ENCODE measurements around the gene TMEM187.

Gene TMEM187

DNA sequence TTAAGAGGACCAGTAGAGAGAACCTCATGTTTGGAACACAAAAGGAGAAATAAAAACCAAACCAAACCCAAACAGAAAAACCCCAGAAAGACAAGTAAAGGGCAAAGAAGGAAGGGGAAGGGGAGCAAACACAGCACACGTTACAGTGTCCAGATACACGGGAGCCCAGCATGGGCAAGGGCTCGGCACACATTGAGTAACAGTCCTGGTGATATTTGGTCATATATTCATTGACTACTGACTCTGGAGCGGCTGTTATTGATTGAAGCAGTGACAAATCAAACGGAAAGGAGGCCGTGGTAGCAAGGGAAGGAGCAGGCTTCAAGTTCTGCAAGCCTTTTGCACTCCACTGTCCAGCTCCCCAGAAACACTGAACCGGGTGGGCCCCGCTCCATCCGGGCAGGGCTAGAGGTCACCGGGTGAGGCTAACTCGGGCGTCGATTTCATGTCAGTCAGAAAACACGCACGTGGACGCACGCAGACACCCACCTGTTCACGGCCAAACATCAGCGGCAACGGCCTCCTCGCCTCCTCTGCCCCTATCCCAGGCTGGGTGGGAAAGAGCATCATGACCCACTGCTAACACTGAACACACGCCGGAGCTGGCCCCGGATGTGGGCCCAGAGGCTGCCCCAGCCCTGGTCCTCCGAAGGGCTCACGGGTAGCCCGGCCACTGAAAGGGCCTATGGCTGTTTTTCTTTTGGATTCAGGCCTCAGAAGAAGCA is 50.9 kb downstream of the TMEM187 start:
- DNase-seq, result no peak

DNA sequence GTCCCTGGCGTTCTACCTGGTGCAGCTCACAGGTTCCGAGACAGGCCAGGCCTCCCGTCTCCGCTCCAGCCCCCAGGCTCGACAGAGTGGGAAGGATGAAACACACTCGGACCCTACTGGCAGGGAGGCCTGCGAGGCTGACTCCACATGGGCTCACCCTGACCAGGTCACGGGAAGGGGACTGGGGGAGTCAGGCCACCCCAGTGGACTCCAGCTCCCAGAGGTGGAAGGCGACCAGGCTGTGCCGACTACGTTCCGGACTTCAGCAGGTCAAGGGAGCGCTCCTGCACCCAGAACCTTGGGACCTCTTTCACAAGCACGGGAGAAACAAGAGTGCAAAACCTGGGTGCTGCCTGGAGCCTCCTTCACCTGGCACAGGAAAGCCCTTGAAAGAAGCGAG is 51.7 kb downstream of the TMEM187 start:
- no peak for DNase-seq

DNA sequence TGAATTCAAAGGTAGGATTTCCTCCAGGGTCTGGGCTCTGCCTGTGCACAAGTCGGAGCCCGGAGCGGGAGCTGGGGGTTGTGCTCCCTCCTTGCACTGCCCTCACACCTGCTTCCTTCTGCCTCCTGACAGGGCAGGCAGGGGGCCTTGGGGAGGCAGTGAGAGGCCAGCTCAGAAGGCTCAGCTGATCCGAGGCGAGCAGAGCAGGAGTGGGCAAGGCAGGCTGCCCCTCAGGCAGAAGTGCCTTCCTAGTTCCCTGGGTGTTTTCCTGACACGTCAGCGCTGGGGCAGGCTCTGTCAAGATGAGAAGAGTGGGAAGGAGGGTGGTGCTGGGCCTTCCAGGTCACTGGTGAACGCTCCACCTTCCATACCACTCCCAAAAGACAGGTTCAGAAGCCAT is 52.7 kb downstream of the TMEM187 start:
- DNase-seq, result no peak

DNA sequence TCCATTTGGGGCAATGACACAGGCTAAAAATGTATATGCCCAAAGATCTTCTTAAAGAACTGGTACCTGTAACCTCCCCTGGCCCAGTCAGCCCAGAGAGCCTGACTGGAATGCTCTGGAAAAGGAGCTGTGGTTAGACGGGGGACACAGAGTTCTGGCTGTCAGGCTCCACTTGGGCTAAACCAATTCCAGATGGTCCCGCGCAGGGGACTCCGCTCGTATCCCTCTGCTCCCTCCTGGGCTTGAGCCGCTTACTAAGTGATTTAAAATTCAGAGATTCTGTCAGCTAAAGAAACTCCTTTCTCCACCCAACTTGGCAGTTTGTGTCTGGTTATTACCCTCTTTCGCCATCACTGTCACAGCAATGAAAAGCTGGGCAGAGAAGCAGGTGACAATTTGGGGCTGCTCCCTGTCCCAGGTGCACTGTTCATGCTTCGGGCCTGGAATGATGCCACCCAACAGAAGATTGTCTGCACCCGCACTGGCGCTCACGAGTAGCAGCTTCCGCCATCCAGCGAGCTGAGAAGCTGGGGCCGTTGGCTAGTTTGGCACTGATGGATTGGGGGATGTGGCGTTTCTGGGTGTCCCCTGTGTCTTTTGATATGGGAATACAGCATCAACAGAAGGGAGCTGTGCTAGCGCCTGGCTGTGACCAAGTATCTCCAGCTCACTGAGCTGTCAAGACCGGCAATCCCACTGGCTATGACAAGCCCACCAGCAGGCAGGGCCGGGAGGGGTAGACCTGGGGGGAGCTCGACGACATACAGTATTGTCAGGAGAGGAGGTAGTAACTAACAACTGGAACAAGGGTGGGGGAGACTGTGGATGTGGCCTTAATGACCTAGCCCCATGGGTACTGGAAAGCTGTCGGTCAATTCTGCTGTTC is 53.8 kb downstream of the TMEM187 start:
- DNase-seq, result no peak

DNA sequence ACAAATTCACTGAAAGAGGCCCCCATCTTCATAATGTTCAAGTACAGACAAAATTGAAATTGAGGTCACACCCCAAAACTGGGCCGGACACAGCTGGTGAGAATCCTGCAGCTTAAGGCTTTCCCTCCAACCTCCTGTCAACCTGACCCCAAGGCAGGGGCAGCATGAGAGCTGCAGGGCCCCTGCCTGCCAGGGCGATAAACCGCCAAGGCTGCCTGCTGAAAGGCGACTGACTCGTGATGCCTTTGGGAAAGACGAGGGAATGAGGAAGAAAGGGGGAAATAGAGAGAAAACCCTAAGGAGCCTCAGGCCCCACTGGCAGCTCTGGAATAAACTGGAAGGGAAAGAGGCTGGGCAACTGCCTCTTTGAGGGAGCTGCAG is 54.5 kb downstream of the TMEM187 start:
- no peak for DNase-seq

DNA sequence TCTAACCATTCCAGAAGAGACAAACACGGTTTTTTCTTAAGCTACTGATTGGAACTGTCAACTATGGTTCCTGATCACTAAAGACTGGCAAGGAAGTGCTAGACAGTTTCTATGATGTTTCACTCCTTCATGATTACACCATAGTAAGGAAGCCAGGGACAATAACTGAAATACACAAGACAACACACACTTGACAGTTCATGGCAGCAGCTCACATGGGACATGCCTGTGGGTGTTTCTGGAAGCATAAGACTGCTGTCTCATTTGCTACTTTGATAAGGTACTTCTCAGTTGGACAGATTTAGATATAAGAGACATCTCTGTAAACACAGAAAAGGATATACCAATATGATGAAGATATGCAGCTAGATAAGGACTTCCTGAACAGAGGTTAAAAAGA is 55.4 kb downstream of the TMEM187 start:
- DNase-seq, result no peak

DNA sequence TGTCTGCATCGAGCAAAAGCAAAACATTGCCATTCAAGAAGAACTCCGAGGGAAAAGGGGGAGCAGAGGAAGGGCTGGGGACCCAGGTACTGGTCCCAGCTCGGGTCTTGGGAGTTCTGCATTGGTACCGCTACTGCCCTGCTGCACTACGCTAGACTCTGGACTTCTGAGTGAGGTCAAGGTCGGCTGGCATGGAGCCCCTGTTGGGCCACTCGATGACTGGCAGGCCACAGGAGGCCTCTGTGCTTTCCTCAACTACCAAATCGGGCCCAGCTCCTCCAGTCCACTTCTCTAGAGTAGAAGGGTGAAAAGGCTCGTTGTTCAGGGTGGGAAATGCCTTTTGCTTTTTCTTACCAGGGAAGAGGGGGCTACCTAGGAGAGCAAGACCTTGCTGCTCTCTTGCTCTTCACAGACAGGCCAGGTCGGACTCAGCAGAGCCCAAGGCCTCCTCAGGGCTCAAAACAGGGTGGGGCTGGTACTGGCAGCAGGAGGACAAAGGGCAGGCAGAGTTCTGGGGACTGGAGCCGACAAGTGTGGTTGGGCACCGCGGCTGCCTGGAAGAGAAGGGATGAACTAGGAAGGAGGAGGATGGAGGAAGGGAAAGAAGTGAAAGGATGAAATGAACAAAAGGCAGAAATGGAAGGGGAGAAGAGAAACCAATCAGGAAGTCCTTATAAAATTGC is 56.1 kb downstream of the TMEM187 start:
- DNase-seq, result no peak

DNA sequence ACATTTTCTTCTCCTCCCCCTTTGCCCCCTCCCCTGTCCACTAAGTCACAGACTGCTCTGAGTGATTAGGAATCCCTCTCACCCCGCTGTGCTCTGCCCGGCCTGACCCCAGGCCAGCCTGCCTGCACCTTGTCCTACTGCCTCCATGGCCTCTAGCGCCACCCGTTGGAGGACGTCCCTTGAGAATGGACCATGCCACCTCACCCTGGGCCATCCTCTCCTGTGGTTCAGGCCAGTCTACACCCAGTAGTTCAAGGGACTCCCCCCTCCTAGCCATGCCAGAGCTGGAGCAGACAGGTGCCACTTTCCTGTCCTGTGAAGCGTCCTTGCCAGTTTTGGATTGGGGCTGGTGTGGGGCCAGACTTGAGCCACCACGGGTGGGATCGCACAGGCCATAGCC is 56.9 kb downstream of the TMEM187 start:
- no peak for DNase-seq

DNA sequence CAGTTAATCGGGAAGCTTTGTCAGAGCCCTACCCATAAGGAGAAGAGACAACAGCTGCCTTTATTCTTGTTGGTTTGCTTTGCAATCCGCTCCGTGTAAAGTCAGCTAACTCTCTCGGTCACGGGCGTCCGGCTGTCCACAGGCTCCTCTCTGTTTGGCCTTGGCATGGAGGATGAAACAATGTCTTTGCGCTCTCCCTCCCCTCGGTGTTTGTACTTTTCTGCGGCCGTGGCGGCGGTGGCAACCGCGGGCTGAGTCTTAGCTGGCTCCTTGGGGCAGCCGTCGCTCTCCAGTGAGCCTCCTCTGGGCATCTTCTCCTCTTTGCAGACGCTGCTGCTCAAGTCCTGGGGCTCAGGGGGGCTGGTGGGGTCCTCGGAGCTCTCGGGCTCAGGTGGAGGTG is 57.7 kb downstream of the TMEM187 start:
- no peak for DNase-seq

DNA sequence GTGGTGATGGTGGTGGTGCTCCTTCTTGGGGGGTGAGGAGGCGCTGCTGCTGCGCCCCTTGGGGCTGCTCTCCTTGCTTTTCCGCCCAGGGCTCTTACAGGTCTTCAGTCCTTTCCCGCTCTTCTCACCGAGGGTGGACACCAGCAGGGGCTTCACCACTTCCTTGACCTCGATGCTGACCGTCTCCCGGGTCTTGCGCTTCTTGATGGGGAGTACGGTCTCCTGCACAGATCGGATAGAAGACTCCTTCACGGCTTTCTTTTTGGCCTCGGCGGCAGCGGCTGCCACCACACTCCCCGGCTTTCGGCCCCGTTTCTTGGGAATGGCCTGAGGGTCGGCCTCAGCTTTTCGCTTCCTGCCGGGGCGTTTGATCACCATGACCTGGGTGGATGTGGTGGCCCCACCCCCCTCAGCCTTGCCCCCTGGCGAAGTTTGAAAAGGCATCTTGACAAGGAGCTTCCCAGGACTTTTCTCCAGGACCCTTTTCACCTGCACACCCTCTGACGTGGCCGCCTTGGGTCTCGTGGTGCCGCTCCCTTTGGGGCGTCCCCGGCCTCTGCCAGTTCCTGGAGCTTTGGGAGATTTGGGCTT is 58.3 kb downstream of the TMEM187 start:
- no peak for DNase-seq

DNA sequence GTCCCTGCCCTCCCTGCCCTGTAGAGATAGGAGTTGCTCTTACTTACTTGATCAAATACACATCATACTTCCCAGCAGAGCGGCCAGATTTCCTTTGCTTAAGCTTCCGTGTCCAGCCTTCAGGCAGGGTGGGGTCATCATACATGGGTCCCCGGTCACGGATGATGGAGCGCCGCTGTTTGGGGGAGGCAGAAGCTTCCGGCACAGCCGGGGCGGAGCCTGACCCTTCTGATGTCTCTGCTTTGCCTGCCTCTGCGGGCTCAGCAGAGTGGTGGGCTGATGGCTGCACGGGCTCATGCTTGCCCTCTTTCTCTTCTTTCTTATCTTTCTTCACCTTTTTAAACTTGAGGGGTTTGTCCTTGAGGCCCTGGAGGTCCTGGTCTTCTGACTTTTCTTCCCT is 59.6 kb downstream of the TMEM187 start:
- DNase-seq, result no peak

DNA sequence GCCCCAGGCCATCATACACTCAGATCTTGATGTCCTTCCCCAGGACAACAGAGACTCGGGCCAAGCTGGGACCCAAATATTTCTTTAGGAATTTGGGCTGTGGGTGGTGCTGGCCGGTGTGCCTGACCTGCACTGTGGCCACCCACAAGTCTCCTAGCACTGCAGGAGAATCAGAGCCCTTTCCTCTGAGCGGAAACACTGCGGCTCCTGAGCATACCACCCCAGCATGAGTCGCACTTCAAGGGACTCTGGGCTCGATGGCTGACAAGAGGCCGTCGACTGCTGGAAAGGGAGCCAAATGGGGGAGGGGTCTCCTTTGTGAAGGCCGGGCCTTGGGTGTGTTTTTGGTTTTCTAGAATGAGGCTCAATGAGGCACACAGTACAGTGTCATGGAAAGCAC is 60.1 kb downstream of the TMEM187 start:
- no peak for DNase-seq
